ENCODE results near the gene SFXN4.

Gene SFXN4

GRCh38 chr10:119199231-119199992, 33.9 kb upstream of the SFXN4 start:
- ATAC-seq = peak; percentile 98
- TF ChIP-seq, protein P1, sequence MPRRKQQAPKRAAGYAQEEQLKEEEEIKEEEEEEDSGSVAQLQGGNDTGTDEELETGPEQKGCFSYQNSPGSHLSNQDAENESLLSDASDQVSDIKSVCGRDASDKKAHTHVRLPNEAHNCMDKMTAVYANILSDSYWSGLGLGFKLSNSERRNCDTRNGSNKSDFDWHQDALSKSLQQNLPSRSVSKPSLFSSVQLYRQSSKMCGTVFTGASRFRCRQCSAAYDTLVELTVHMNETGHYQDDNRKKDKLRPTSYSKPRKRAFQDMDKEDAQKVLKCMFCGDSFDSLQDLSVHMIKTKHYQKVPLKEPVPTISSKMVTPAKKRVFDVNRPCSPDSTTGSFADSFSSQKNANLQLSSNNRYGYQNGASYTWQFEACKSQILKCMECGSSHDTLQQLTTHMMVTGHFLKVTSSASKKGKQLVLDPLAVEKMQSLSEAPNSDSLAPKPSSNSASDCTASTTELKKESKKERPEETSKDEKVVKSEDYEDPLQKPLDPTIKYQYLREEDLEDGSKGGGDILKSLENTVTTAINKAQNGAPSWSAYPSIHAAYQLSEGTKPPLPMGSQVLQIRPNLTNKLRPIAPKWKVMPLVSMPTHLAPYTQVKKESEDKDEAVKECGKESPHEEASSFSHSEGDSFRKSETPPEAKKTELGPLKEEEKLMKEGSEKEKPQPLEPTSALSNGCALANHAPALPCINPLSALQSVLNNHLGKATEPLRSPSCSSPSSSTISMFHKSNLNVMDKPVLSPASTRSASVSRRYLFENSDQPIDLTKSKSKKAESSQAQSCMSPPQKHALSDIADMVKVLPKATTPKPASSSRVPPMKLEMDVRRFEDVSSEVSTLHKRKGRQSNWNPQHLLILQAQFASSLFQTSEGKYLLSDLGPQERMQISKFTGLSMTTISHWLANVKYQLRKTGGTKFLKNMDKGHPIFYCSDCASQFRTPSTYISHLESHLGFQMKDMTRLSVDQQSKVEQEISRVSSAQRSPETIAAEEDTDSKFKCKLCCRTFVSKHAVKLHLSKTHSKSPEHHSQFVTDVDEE (CRISPR knock-in tag; IDR thresholded peaks at IDR 0.05) = no peak
- TF ChIP-seq ZNF565 (CRISPR knock-in tag; conservative IDR thresholded peaks at IDR 0.05; ENCODE audit: low read depth) (no peak), ZNF70 (CRISPR knock-in tag; IDR thresholded peaks at IDR 0.05) (no peak), ESRRG (CRISPR knock-in tag; IDR thresholded peaks at IDR 0.05) (no peak), ZC3H10 (CRISPR knock-in tag; IDR thresholded peaks at IDR 0.05) (no peak), CREB5 (CRISPR knock-in tag; IDR thresholded peaks at IDR 0.05; ENCODE audit: low read depth) (no peak), PATZ1 (CRISPR knock-in tag; IDR thresholded peaks at IDR 0.05; ENCODE audit: borderline replicate concordance) (no peak), GLIS3 (CRISPR knock-in tag; IDR thresholded peaks at IDR 0.05) (no peak), RARB (CRISPR knock-in tag; IDR thresholded peaks at IDR 0.05) (no peak), ZNF8 (CRISPR knock-in tag; IDR thresholded peaks at IDR 0.05) (no peak), ARNTL (CRISPR knock-in tag; IDR thresholded peaks at IDR 0.05; ENCODE audit: borderline replicate concordance, low read depth) (no peak), ZFP30 (CRISPR knock-in tag; IDR thresholded peaks at IDR 0.05) (no peak), ZFP3 (CRISPR knock-in tag; IDR thresholded peaks at IDR 0.05) (no peak), TOX (CRISPR knock-in tag; IDR thresholded peaks at IDR 0.05; ENCODE audit: borderline replicate concordance) (no peak), OSR1 (CRISPR knock-in tag; IDR thresholded peaks at IDR 0.05) (no peak), CSDC2 (CRISPR knock-in tag; IDR thresholded peaks at IDR 0.05) (no peak), SNAI2 (CRISPR knock-in tag; IDR thresholded peaks at IDR 0.05) (no peak)
- TF ChIP-seq, protein P2, sequence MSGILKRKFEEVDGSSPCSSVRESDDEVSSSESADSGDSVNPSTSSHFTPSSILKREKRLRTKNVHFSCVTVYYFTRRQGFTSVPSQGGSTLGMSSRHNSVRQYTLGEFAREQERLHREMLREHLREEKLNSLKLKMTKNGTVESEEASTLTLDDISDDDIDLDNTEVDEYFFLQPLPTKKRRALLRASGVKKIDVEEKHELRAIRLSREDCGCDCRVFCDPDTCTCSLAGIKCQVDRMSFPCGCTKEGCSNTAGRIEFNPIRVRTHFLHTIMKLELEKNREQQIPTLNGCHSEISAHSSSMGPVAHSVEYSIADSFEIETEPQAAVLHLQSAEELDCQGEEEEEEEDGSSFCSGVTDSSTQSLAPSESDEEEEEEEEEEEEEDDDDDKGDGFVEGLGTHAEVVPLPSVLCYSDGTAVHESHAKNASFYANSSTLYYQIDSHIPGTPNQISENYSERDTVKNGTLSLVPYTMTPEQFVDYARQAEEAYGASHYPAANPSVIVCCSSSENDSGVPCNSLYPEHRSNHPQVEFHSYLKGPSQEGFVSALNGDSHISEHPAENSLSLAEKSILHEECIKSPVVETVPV (CRISPR knock-in tag; IDR thresholded peaks at IDR 0.05) = no peak
- TF ChIP-seq, protein P3, sequence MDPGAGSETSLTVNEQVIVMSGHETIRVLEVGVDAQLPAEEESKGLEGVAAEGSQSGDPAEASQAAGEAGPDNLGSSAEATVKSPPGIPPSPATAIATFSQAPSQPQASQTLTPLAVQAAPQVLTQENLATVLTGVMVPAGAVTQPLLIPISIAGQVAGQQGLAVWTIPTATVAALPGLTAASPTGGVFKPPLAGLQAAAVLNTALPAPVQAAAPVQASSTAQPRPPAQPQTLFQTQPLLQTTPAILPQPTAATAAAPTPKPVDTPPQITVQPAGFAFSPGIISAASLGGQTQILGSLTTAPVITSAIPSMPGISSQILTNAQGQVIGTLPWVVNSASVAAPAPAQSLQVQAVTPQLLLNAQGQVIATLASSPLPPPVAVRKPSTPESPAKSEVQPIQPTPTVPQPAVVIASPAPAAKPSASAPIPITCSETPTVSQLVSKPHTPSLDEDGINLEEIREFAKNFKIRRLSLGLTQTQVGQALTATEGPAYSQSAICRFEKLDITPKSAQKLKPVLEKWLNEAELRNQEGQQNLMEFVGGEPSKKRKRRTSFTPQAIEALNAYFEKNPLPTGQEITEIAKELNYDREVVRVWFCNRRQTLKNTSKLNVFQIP (CRISPR knock-in tag; IDR thresholded peaks at IDR 0.05; ENCODE audit: borderline replicate concordance, low read depth) = no peak

GRCh38 chr10:119198438-119198837, 32.9 kb upstream of the SFXN4 start:
- peak; percentile 31; the same call in 2 of the 3 replicates for ATAC-seq
- TF ChIP-seq ZNF8 (CRISPR knock-in tag; IDR thresholded peaks at IDR 0.05) (no peak), ZFP3 (CRISPR knock-in tag; IDR thresholded peaks at IDR 0.05) (no peak), ZFP30 (CRISPR knock-in tag; IDR thresholded peaks at IDR 0.05) (no peak), PPARA (CRISPR knock-in tag; IDR thresholded peaks at IDR 0.05; ENCODE audit: borderline replicate concordance) (no peak), ZNF70 (CRISPR knock-in tag; IDR thresholded peaks at IDR 0.05) (no peak), ZNF565 (CRISPR knock-in tag; conservative IDR thresholded peaks at IDR 0.05; ENCODE audit: low read depth) (no peak), CSDC2 (CRISPR knock-in tag; IDR thresholded peaks at IDR 0.05) (no peak), GLIS3 (CRISPR knock-in tag; IDR thresholded peaks at IDR 0.05) (no peak), ESRRG (CRISPR knock-in tag; IDR thresholded peaks at IDR 0.05) (no peak), ISL1 (CRISPR knock-in tag; IDR thresholded peaks at IDR 0.05) (no peak), OSR1 (CRISPR knock-in tag; IDR thresholded peaks at IDR 0.05) (no peak), CREB5 (CRISPR knock-in tag; IDR thresholded peaks at IDR 0.05; ENCODE audit: low read depth) (no peak), TOX (CRISPR knock-in tag; IDR thresholded peaks at IDR 0.05; ENCODE audit: borderline replicate concordance) (no peak)
- TF ChIP-seq, protein P2 (CRISPR knock-in tag; IDR thresholded peaks at IDR 0.05) = no peak
